Activated CD4-positive, alpha-beta T cell treated with anti-CD3 and anti-CD28 coated beads for 1 hour (primary cell): Measurements from ENCODE around the gene TP73.

Experiments used
- DNase-seq: peaks from one replicate; pipeline ENCODE4 v3.0.0-alpha.2; 2020

TP73 gene

DNA sequence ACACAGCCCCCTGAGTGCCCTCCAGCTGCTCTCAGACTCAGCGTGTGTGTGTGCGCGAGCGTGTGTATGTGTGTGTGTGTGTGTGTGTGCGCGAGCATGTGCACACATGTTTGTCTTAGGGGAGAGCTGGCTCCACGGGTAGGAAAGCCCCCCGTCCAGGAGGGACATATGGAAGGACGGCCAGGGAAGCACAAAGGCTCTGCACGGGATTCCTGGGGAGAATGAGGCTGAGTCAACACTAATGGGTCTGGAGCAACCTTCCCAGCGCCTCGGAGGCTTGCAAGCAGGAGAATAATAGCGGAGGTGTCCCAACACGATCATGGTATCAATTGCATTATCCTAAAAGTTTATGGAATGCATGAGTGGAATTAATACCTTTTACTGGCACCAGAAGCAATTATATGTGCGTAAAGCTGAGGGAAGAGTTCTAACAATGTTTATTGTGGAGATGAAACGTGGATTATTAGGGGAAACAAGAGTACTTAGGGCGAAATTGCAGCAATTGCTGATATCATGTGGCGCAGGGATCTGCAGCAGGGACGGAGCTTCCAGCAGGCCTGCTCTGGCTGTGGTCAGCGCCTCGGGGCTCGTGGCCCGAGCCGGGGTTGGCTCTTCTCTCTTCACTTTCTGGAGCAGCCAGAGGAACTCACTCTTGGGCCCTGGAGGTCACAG lies 59.6 kb downstream of the TP73 start:
- DNase-seq = no peak

- DNase-seq = no peak
These were observed 60.5 kb downstream of the TP73 start for GRCh38 chr1:3712573-3713535.

DNA sequence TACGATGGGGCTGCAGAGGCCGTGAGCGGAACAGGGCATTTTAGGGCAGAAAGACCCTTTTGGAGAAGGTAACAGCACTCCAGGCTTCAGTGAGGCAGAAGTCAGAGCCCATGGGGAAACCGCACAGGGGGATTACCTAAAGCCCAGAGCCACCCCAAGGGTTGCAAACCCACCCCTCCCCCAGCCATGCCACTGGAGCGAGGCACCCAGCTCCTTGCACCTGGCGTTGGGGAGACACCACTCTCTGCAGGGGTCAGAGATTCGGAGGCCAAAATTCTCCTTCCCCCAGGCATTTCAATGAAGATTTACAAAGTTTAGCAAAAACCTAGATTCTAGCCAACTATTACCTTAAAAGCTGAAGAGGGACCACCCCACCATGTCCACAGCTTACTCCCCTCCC lies 61.5 kb downstream of the TP73 start:
- DNase-seq = no peak

DNA sequence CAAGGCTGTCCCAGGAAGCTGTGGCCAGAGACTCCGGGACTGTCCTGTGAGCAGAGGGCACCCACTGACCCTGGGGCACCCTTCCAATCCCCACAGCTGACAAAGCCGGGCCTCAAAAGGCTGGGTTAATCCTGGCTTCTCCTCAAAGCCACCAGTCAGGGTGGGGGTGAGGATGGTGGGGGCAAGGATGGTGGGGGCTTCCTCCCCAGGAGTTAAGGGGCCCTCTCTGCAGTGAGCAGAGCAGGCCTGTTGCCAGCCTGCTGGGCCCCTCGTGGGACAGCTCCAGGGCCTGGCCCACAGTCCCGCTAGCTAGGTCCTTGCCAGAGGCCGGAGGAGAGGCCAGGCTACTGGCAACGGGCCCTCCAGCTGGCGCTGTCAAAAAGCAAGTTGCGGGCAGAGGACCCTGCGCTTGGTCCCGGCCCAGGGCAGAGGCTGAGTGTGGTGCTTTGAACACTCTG lies 62.0 kb downstream of the TP73 start:
- no peak for DNase-seq

DNA sequence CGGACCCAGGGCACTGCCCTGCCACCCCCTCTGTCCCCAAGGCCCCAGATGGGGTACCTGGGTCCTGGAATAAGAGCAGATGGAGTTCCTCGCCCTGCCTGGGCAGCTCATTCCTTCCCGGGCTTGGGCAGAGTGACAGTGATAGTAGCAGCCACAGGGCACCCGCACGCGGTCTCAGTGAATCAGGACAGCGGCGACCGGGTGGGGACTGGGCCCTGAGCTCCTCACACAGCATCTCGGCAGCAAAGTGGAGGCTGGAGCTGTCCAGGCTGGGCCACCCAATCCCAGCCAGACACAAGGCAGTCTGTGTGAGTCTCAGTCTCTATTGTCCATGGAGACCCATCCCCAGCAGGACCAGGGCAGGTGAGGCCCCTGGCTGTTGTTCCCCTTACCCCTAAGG lies 62.5 kb downstream of the TP73 start:
- no peak for DNase-seq

DNA sequence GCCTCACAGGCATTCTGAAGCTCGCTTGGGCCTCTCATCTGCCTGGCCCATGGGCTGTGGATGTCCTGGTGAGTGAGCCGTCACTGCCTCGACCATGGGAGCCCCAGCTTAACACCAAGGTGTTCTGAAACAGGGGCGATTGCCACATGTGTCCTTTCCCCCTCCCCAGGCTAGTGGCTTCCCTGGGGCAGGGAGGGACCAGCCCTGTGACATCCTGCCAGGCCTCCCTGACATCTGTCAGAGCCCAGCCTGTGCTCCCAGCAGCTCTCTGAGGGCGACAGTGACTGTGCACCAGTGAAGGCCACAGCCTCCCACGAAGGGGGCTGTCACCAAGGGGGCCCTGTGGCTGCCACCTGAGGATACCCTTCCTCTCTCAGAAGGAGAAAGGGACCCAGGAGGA lies 64.0 kb downstream of the TP73 start:
- DNase-seq = no peak

- DNase-seq = no peak
These were observed 64.9 kb downstream of the TP73 start for GRCh38 chr1:3717041-3717714.

DNA sequence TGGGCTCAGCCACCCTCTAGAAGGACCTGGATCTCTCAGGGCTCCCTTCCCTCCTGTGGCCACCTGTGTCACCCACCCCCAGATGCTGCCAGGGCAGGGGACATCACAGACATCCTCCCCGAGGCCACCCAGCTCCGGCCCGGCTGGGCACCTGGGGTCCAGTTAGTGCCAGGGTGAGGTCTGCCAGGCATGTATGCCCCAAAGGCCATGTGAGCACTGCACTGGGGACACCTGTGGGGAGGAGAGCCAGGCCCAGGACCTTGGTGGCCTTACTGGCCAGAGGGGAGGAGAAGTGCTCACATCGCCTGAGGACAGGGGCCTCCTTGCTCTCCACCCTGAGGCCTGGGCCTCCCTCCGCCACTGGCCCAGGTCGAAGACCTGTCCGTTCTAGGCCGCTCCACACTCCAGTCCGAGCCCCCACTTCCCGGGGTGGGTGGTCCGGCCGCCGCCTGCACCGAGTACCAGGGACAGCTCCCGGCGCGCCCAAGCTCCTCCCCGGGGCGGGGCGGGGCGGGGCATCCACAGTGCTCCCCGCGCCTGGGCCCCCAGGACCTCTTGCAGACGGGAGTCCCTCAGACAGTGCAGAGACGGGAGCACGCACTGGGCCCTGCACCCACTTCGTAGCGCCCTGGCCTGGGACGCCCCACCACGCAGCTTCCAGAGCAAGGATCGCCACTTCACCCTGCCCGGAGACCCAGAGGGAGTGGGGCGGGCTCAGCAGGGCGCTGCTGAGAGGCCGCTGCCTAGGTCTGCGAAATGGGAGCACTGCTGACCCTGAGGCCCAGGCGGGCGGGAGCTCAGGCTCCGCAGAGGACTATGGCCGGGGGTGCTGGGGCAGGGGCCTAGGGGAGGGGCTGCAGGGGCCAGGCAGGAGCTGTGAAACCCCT lies 65.6 kb downstream of the TP73 start:
- DNase-seq = no peak

DNA sequence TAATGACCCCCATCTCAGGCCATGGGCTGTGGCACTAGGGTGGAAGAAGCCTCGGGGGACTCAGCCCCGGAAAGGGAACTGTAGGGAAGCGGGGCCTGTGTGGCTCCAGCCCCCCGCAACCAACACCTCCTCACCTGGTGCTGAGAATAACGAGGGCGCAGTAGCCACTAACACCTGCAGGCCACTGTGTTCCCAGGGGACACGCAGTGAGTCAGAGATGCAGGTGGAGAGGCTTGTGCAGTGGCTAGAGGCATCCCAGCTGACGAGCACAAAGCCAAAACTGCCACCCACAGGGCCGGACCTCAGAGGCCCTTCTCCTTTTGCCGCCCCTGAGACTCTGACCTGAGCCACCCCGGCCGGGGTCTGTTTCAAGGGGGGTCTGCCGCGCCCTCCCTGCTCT lies 66.4 kb downstream of the TP73 start:
- DNase-seq = no peak

- no peak for DNase-seq
These were observed 69.7 kb downstream of the TP73 start for GRCh38 chr1:3721955-3722465.

- DNase-seq = no peak
These were observed 70.5 kb downstream of the TP73 start for GRCh38 chr1:3722846-3723245.

- peak; percentile 67 for DNase-seq
These were observed 72.2 kb downstream of the TP73 start for GRCh38 chr1:3724416-3725030.

DNA sequence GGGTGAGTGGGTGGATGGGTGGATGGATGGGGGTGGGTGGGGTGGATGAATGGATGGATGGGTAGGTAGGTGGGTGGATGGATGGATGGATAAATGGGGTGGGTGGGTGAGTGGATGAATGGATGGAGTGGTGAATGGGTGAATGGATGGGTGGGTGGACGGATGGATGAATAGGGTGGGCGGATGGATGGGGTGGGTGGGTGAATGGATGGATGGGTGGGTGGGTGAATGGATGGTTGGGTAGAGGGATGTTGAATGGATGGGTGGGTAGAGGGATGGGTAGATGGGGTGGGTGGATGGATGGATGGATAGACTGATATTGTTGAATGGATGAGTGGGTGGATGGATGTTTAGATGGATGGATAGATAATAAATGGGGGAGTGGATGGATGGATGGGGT lies 73.0 kb downstream of the TP73 start:
- DNase-seq = no peak

DNA sequence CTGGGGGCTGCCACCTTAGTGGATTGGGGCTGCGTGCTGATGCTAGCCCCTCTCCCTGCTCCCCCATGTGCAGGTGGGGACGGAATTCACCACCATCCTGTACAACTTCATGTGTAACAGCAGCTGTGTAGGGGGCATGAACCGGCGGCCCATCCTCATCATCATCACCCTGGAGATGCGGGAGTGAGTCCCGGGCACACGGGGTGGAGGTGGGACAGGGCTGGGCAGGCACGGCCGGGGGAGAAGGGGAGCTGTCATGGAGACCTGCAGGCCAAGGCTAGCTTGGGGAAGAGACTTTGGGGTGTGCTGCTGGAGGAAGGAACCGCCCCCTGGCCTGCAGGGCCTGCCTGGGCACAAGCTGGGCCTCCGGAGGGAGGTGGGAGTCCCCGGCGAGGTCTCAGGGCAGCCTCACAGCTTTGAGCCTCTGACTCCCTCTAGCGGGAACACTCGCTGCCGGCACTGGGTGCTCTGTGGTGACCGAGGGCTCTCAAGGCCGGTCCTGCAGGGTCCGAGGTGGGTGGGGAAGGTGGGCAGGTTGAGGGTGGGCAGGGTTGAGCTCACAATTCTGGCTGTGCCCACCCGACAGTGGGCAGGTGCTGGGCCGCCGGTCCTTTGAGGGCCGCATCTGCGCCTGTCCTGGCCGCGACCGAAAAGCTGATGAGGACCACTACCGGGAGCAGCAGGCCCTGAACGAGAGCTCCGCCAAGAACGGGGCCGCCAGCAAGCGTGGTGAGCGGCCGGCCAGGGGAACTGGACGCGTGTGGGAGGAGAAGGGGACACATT lies 74.9 kb downstream of the TP73 start:
- no peak for DNase-seq

GRCh38 chr1:3727825-3728776 lies 75.8 kb downstream of the TP73 start:
- DNase-seq = no peak

DNA sequence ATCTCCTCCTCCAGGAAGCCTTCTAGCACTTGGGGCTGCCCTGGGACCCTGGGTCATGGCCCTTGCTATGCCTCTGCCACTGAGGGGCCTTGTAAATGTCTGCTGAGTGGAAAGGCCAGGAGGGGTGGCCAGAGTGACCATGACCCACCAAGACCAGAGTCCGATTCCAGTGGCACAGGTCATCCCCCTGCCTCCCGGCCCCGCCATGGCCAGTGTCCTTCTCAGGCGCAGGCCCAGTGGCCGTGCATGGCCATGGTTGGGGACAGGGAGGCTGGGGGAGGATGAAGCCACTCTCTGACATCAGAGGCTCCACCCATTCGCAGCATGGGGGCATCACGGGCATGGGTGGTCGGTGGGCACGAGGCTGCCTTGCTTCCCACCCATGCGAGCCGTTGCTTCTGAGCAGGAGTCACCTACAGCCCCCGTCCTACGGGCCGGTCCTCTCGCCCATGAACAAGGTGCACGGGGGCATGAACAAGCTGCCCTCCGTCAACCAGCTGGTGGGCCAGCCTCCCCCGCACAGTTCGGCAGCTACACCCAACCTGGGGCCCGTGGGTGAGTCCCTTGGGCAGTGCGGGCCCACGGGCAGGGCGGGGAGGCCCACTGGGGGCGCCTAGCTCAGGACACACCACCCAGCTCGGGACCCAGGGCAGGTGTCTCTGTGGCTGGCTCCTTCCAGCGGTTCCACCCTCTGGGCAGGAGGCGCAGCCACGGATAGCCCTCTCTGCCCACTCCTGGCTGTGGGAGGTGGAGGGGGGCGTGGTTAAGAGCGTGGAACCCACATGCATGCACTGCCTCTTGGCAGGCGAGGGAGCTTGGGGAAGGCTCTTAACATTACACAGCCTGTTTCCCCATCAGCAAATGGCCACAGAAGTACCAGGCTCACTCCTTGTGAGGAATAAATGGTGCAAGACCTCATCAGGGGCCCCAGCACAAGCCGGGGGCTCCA lies 77.6 kb downstream of the TP73 start:
- no peak for DNase-seq

DNA sequence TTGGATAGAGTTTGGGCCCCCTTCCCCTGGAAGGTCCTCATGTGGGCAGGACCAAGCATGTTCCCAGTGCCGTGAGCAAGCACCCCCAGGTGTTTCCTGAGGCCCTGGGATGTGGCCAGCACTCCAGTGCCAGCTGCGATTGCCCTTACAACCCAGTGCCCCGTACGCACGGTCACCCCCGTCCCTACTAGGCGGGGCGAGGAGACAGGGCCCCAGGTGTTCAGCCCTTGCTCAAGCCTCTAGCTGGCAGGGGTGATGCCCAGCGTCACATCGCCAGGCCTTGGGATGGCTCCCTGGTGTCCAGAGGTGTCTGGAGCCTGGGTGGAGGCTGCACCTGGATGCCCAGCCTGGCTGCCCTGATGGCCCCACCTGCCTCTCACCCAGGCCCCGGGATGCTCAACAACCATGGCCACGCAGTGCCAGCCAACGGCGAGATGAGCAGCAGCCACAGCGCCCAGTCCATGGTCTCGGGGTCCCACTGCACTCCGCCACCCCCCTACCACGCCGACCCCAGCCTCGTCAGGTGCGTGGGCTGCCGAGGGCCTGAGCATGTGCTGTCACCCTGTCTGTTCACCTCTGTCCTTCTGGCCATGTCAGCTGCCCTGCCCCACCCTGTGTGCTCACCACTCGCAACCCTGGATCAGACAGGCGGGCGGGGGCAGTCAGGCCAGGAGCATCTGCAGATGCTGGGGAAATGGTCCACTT lies 78.4 kb downstream of the TP73 start:
- no peak for DNase-seq
